ENCODE measurements around the gene TMEM51.
"Not testable (repeated sequence)": the region's sequence is repeated elsewhere in the genome, so short reads cannot be mapped to it uniquely, and the experiment has no call there.

The TMEM51 gene

GRCh38 chr1:15155888-15156741, 2.6 kb downstream of the TMEM51 start:
- no peak for DNase-seq

- no peak for DNase-seq
Observed at GRCh38 chr1:15156807-15157380, 3.3 kb downstream of the TMEM51 start.

DNA sequence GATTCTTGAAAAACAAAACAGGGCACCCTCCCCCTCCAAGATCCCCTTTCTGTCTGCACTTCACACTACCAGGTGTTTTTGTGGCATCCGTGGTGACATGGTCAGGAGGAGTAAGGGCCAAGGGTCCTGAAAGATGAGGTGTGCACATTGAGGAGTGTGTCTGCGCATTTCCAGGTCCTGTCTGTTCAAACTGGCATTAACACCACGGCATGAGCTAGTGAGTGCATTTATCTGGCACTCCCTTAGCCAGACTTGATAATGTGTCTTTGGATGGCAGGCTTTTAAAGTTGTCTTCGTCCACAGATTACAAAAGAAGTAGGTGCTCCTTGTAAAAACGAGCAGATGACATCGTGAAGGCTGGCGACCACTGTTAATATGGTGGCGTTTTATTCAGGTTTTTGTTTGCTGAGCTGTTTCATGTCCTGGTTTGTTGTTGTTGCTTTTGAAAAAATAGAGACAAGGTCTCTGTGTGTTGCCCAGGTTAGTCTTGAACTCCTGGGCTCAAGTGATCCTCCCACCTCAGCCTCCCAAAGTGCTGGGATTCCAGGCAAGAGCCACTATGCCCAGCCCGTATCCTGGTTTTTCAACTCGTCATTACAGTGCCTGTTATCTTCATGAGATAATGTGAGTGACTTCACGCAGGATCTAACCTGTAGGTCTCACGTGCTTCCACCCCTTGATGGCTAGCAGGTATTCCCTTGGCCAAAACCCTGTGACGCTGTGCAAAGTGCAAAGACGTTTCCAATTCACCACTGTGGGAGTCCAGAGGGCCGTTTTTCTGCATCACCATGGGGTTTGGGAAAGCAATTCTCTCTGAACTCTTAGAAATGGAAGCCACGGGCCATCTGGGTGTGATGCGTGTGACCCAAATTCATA, 4.2 kb downstream of the TMEM51 start:
- no peak for DNase-seq

DNA sequence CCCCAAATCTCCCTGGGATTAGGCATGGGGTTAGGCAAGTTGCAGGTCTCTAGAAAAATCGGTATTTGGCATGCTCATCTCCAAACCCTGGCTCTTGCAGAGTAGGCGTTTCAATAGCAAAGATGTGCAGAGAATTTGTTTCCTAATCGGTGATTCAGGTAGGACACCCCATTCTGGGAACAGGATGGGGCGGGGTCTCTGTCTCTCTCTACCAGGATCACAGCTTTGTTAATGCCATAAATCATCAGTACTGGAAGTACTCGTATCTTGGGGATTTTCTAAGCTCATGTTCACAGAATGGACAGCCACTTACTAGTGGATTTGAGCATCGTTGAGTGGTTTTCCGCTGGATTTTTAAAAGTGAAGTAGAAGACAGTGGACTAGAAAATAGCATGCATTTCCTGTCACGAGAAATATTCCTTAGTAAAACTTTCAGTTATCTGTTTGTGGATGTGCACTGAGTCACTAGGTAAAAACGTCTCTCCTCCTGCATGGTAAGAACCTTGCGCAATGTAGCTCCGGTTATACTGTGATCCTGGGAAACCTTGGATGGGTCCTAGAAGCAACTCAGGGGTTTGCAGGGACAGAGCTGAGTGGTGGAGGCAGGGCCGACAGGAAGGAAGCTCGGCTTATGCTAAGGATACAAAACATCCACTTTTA, 5.1 kb downstream of the TMEM51 start:
- DNase-seq = no peak

- DNase-seq = no peak
Observed at GRCh38 chr1:15159166-15159555, 5.6 kb downstream of the TMEM51 start.

DNA sequence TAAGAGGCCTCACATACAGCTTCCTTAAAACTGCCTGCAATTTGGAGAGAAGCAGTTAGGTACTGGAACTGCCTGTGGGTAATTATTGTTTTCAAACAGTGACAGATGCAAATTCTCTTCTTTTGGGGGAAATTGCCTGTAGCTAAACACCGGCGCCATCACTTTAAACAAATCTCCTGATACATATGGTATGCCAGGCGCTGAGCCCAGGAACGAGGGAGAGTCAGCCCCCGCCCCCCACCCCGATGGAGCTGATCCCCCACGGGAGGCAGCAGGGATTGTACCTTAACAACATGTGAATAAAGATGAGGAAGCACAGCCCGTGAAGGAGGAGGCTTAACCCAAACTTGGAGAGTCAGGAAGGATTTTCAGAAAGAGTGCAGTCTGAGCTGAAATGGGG, 7.1 kb downstream of the TMEM51 start:
- DNase-seq = no peak

- DNase-seq = no peak
Observed at GRCh38 chr1:15167386-15167785, 13.8 kb downstream of the TMEM51 start.

- no peak for DNase-seq
Observed at GRCh38 chr1:15168479-15168878, 14.9 kb downstream of the TMEM51 start.

GRCh38 chr1:15170071-15170470, 16.5 kb downstream of the TMEM51 start:
- DNase-seq = no peak

GRCh38 chr1:15171271-15171908, 17.8 kb downstream of the TMEM51 start:
- no peak for DNase-seq

DNA sequence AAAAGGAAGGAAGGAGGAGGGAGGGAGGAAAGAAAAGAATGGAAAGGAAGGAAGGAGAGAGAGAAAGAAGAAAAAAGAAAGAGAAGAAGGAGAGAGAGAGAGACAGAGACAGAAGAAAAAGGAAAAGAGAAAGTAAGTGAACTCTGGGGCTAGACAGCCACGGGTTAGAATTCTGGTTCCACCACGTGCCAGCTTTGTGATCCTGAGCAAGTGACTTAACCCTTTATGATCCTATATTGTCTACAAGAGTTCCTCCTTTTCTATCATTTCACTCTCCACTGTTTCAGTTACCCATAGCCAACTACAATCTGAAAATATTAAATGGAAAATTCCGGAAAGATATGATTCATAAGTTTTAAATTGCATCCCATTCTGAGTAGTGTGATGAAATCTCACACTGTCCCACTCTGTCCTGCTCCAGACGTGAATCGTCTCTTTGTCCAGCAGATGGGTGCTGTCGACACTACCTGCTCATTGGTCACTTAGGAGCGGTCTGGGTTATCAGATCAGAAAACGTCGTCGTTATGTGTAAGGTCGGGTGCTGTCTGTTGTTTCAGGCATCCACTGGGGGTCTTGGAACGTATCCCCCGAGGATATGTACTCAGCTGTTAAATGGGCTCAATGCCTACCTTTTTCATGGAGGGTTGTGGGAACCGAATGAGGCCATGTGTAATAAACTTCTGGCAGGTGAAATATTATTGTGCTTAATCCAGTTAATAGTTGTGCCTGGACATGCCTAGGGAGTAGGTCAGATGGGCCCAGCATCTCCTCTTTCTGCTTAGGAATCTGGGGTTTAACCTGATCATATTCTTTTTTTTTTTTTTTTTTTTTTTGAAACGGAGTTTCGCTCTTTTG, 19.1 kb downstream of the TMEM51 start:
- DNase-seq = no peak

DNA sequence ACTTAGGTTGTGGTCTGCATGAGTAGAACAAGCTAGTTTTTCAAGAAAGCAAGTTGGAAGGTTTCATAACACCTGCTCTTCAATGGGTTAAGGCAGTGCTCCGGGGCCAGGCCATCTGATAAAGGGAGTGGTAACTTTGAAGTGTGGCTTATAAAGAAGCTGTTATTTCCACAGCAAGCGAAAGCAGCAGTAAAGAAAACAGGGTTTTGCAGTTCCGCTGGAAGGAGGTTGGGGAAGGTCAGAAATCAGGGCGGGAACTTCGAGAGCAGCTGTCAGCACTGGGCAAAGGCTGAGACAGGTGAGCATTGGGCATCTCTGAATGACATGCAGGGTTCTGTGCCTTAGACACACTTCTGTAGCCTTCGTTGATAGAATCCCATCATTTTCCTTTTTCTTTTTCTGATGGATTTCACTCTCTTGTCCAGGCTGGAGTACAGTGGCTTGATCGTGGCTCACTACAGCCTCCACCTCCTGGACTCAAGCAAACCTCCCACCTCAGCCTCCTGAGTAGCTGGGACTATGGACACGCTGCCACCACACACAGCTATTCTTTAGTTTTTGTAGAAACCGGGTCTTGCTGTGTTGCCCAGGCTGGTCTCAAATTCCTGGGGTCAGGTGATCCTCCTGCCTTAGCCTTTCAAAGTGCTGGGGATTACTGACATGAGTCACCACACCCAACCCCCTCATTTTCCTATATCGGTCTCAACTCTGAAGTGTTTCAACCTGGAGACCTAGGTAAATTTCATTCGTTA, 20.5 kb downstream of the TMEM51 start:
- no peak for DNase-seq

DNA sequence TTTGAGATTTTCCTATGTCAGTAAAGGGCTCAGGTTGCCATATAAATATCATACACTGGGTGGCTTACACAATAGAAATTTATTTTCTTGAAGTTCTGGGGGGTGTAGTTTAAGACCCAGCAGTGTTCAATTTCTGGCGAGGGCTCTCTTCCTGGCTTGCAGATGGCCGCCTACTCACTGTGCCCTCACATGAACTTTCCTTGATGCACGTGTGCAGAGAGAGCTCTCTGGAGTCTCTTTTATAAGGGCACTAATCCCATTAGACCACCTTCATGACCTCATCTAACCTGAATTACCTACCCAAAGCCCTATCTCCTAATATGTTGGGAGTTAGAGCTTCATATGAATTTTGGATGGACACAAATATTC, 21.1 kb downstream of the TMEM51 start:
- no peak for DNase-seq

- DNase-seq = not testable (repeated sequence)
Observed at GRCh38 chr1:15175324-15176094, 22.0 kb downstream of the TMEM51 start.

DNA sequence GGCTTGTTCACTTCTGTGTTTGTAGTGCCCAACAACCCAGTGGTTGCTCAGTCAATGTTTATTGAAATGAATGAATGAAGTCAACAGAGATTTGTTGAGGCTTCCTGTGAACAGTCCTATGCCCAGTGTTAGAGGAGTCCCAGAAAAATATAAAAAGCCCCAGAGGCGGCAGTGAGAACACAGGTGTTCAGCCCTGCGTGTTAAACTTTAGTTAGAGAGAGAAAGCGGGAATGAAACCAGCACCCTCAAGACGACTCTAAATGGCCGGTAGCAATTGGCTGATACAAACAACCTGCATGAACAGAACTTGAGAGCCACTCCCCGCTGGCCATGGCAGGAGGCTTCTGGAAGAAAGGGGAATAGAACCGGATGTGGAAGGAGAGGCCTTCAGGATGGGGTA, 22.6 kb downstream of the TMEM51 start:
- DNase-seq = no peak

- no peak for DNase-seq
Observed at GRCh38 chr1:15176898-15177665, 23.5 kb downstream of the TMEM51 start.

- no peak for DNase-seq
Observed at GRCh38 chr1:15177710-15178166, 24.2 kb downstream of the TMEM51 start.

DNA sequence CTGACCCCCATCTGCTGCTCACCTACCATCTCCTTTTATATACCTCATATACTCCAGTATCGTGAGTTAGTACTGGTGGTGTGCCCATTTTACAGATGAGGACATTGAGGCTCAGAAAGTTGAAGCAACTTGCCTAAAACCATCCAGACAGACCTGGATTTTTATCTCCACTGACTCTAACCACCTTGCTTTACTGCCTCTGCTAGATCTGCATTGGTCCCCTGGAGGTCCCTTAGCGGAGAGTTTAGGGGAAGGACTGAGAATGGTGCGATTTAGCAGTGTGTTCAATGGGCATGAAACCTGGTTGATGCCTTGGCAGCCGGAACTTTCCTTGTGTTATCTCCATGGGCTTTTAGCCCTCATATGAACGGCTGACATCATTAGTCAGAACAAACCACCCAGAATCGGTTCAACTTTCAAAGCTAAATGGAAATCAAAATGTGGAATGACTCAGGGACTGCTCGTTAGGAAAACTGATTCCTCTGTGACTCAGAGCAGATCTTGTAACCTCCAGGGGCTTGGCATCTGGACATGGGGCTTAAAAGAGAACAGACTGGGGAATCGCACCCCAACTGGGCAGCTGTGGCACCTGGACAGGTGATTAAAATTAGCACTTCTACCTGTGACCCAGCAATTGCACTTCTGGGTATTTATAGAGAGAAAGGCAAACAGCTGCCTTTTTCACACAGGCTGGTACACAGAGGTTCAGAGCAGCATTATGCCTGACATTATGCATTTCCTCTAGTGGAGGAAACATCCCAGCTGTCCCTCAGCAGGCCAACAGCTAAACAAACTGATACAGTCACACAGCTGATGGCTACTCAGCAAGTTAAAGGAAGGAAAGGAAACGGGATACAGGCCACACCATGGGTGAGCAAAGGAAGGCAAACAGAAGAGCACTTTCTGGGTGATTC, 25.3 kb downstream of the TMEM51 start:
- peak; percentile 79 for DNase-seq

Measured in NCI-H1092 treated with DMSO at 0.1 percent for 48 hours (cell line).